Common myeloid progenitor, CD34-positive (primary cell): ENCODE measurements around the gene ZNF419. TPM values are rescaled to one million over a fixed set of nuclear protein-coding genes. Genes with fewer than 3 reads are reported as not detected.
"Not testable (repeated sequence)": the region's sequence is repeated elsewhere in the genome, so short reads cannot be mapped to it uniquely, and the experiment has no call there.

Experiments used
- CTCF ChIA-PET: fragments of 350-600 bp; sonication (Branson Sonifier 250); formaldehyde crosslinking; loops from one replicate; lab custom pipeline; 2021; ENCODE audit warnings: antibody characterized with exemption; lab: Charles Lee
- POLR2A ChIA-PET: fragments of 350-600 bp; sonication (Branson Sonifier 250); formaldehyde crosslinking; loops from one replicate; lab custom pipeline; 2021; ENCODE audit warnings: antibody characterized with exemption; lab: Charles Lee
- DNase-seq, 3 donors: peaks; one replicate each; pipeline versions ENCODE4 v3.0.0 to v3.0.0-alpha.2; 2013
- H3K27ac ChIP-seq, 2 experiments: 1 replicate in 1 of 2; 2 replicates in 1 of 2; pipeline ENCODE4 v1.7.0; 2013; ENCODE audit warnings: inconsistent platforms in 2 of 2, low read length in 2 of 2, mild to moderate bottlenecking in 2 of 2, low read depth in 1 of 2, moderate library complexity in 1 of 2; ENCODE audit not compliant: severe bottlenecking in 2 of 2, insufficient read depth in 1 of 2, poor library complexity in 1 of 2
- H3K27me3 ChIP-seq, 5 experiments: replicated peaks in 2 of 5; 1 replicate in 3 of 5; 2 replicates in 2 of 5; pipeline versions ENCODE4 v1.6.1 to v1.7.0; 2013; ENCODE audit warnings: low read length in 4 of 5, mild to moderate bottlenecking in 2 of 5, moderate library complexity in 2 of 5, inconsistent platforms in 1 of 5; ENCODE audit not compliant: insufficient read depth in 5 of 5, control insufficient read depth in 4 of 5
- H3K36me3 ChIP-seq, 4 experiments: 1 replicate in 2 of 4; 2 replicates in 2 of 4; pipeline versions ENCODE4 v1.6.1 to v1.7.0; 2013; ENCODE audit warnings: low read length in 3 of 4, control low read depth in 1 of 4, mild to moderate bottlenecking in 1 of 4; ENCODE audit not compliant: control insufficient read depth in 4 of 4, insufficient read depth in 4 of 4
- H3K4me1 ChIP-seq, 4 experiments: 1 replicate in 3 of 4; 2 replicates in 1 of 4; pipeline versions ENCODE4 v1.6.1 to v1.7.1; 2013; ENCODE audit warnings: low read length in 3 of 4, mild to moderate bottlenecking in 3 of 4, control low read depth in 1 of 4, inconsistent platforms in 1 of 4, moderate library complexity in 1 of 4; ENCODE audit not compliant: control insufficient read depth in 4 of 4, insufficient read depth in 4 of 4; ENCODE audit errors: control extremely low read depth in 1 of 4
- H3K4me3 ChIP-seq, 7 experiments: 1 replicate in 4 of 7; 2 replicates in 3 of 7; pipeline versions ENCODE4 v1.5.1 to v1.7.0; 2013; ENCODE audit warnings: mild to moderate bottlenecking in 7 of 7, low read length in 6 of 7, moderate library complexity in 6 of 7, inconsistent platforms in 2 of 7, low read depth in 2 of 7, control low read depth in 1 of 7; ENCODE audit not compliant: insufficient read depth in 4 of 7, control insufficient read depth in 1 of 7; ENCODE audit errors: extremely low read depth in 1 of 7
- H3K9me3 ChIP-seq, 5 experiments: 1 replicate in 4 of 5; 2 replicates in 1 of 5; pipeline versions ENCODE4 v1.6.1 to v1.7.1; 2013; ENCODE audit warnings: low read length in 4 of 5, mild to moderate bottlenecking in 2 of 5, inconsistent platforms in 1 of 5, low read depth in 1 of 5, moderate library complexity in 1 of 5; ENCODE audit not compliant: control insufficient read depth in 4 of 5, insufficient read depth in 2 of 5; ENCODE audit errors: control extremely low read depth in 1 of 5
- WGBS: methylation state at CpG from one replicate; pipeline ENCODE4 v1.1.5; 2013; ENCODE audit not compliant: insufficient coverage; 5-methylcytosine and 5-hydroxymethylcytosine counted together
- polyA plus RNA-seq: library from polyadenylated mRNA; unstranded; fragments of 120-200 nt; gene quantifications from one replicate; pipeline ENCODE4 v1.2.1, GENCODE V29; 2013

The ZNF419 gene
- 10.0 TPM for polyA plus RNA-seq

GRCh38 chr19:57487477-57488298 lies at the start of gene ZNF419:
Gene ZNF419, plus strand, starts transcription at chr19:57487750. Its CDS starts 201 bp downstream, at chr19:57487951.
- peaks cover 9 to 26% (median 19%) of the 10 kb centered on the region in 4 experiments for H3K36me3 ChIP-seq
- peaks cover 2 to 27% (median 14%) of the 10 kb centered on the region in 5 experiments for H3K9me3 ChIP-seq
- H3K27ac ChIP-seq = peak within 1 kb of the TSS; percentile 79 to 85
- CTCF ChIA-PET, H3K4me1 ChIP-seq, H3K27me3 ChIP-seq: not testable (repeated sequence)
- POLR2A ChIA-PET = interaction anchor here (0.6 kb wide), 1 partner anchor 70 kb away, joined by 3 read pairs; no protein-coding TSS in a partner anchor
- DNase-seq = peak; percentile 87 to 92 (median 91)
- peak within 1 kb of the TSS; percentile 73 to 97 (median 89) for H3K4me3 ChIP-seq
- WGBS = 0% methylated on average over 42 of the region's 69 CpGs

- DNase-seq = no peak
- no peak overlapping the region for H3K27ac ChIP-seq
- no peak overlapping the region for H3K4me3 ChIP-seq
- ChIA-PET POLR2A (no interaction called here), CTCF (interaction anchor here (1.2 kb wide), 1 partner anchor 12 kb away, joined by 4 read pairs; no protein-coding TSS in a partner anchor)
- peaks cover 9 to 45% (median 32%) of the 10 kb centered on the region in 4 experiments for H3K36me3 ChIP-seq
- WGBS = 90% methylated on average over 3 of the region's 4 CpGs
- peaks cover 0 to 39% (median 30%) of the 10 kb centered on the region in 5 experiments for H3K9me3 ChIP-seq
- no peaks in the 10 kb centered on the region for H3K27me3 ChIP-seq
- H3K4me1 ChIP-seq = peaks cover 4 to 20% (median 14%) of the 10 kb centered on the region in 4 experiments
These were observed 49.6 kb upstream of the ZNF419 start for GRCh38 chr19:57437931-57438330.

- ChIA-PET POLR2A (no interaction called here), CTCF (no interaction called here)
- WGBS = 80% methylated on average over 8 of the region's 9 CpGs
- H3K27ac ChIP-seq = no peak overlapping the region
- no peaks in the 10 kb centered on the region for H3K27me3 ChIP-seq
- DNase-seq = no peak
- H3K9me3 ChIP-seq = peaks cover 0 to 49% (median 39%) of the 10 kb centered on the region in 5 experiments
- H3K4me3 ChIP-seq = no peak overlapping the region
- H3K36me3 ChIP-seq = peaks cover 16 to 55% (median 42%) of the 10 kb centered on the region in 4 experiments
- peaks cover 4 to 20% (median 14%) of the 10 kb centered on the region in 4 experiments for H3K4me1 ChIP-seq
These were observed 48.6 kb upstream of the ZNF419 start for GRCh38 chr19:57438925-57439324.

- Histone ChIP-seq H3K36me3 (peaks cover 22 to 81% (median 61%) of the 10 kb centered on the region in 4 experiments), H3K9me3 (peaks cover 4 to 76% (median 57%) of the 10 kb centered on the region in 5 experiments), H3K27ac (no peak overlapping the region), H3K27me3 (no peaks in the 10 kb centered on the region), H3K4me1 (no peaks in the 10 kb centered on the region), H3K4me3 (no peak overlapping the region)
- 96% methylated on average over 4 of the region's 7 CpGs for WGBS
- ChIA-PET POLR2A (no interaction called here), CTCF (no interaction called here)
- no peak for DNase-seq
These were observed 45.4 kb upstream of the ZNF419 start for GRCh38 chr19:57441979-57442752.

GRCh38 chr19:57443121-57443696 lies 44.3 kb upstream of the ZNF419 start:
- CTCF ChIA-PET = no interaction called here
- H3K9me3 ChIP-seq = peaks cover 4 to 78% (median 55%) of the 10 kb centered on the region in 5 experiments
- H3K36me3 ChIP-seq = peaks cover 22 to 76% (median 57%) of the 10 kb centered on the region in 4 experiments

GRCh38 chr19:57452307-57452706 lies 35.2 kb upstream of the ZNF419 start:
- Histone ChIP-seq H3K27me3 (no peaks in the 10 kb centered on the region), H3K4me3 (no peak overlapping the region), H3K4me1 (no peaks in the 10 kb centered on the region), H3K27ac (no peak overlapping the region), H3K36me3 (peaks cover 3 to 40% (median 5%) of the 10 kb centered on the region in 4 experiments), H3K9me3 (peaks cover 3 to 60% (median 32%) of the 10 kb centered on the region in 5 experiments)
- no peak for DNase-seq
- 92% methylated on average over 2 of the region's 3 CpGs for WGBS
- CTCF ChIA-PET = no interaction called here
- POLR2A ChIA-PET = no interaction called here

More at GRCh38 chr19:57443121-57443696, 44.3 kb upstream of the ZNF419 start:
- Histone ChIP-seq H3K4me3 (peak overlapping the region in 1 of 7 experiments; percentile 6), H3K27me3 (no peaks in the 10 kb centered on the region), H3K27ac (no peak overlapping the region), H3K4me1 (no peaks in the 10 kb centered on the region)
- 94% methylated on average over 5 of the region's 5 CpGs for WGBS
- POLR2A ChIA-PET = no interaction called here
- DNase-seq = peak in 1 of 3 donors; percentile 9
